ENCODE results near the gene NT5DC2.

NT5DC2 gene

DNA sequence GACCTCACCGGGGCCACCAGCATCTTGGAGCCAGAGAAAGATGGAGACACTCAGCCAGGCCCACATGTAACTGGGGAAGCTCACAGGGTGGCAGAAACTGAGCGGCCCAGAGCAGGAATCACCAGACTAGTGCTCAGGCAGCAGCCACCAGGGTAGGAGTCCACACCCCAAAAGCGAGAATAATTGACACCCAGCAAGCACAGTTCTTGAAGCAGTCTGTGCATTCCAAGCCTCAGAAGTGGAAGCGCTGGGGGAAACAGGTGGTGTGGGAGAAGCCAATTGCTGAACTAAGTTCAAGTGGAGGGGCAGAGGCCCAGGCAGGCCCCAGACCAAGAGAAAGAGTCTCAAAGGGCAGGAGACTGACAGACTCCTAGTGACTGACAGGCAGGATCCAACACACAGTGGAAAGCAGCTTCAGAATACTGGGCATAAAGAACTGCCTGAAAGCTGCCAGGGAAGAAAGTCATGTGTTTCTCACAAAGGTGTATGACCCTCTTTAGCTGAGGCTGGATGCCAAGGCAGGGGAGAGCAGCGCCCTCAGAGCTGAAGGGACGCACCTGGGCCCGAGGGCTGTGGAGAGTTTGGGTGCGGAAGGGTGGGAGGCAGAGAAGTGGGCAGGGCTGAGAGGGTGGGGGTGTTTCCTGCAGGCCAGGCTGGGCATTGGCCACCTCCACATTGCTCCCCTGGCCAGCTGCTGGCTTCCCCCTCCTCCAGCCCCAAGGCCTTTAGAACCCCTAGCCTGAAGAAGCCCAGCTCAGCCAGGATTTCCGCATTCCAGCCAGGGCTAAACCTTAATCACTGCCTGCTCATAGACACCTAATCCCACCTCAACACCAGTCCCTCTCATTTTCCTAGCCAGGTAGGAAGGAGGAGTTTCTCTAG is 7.7 kb downstream of the NT5DC2 start:
- FAIRE-seq (no peak), DNase-seq (ENCODE audit: insufficient read length, low spot score) (no peak)

DNA sequence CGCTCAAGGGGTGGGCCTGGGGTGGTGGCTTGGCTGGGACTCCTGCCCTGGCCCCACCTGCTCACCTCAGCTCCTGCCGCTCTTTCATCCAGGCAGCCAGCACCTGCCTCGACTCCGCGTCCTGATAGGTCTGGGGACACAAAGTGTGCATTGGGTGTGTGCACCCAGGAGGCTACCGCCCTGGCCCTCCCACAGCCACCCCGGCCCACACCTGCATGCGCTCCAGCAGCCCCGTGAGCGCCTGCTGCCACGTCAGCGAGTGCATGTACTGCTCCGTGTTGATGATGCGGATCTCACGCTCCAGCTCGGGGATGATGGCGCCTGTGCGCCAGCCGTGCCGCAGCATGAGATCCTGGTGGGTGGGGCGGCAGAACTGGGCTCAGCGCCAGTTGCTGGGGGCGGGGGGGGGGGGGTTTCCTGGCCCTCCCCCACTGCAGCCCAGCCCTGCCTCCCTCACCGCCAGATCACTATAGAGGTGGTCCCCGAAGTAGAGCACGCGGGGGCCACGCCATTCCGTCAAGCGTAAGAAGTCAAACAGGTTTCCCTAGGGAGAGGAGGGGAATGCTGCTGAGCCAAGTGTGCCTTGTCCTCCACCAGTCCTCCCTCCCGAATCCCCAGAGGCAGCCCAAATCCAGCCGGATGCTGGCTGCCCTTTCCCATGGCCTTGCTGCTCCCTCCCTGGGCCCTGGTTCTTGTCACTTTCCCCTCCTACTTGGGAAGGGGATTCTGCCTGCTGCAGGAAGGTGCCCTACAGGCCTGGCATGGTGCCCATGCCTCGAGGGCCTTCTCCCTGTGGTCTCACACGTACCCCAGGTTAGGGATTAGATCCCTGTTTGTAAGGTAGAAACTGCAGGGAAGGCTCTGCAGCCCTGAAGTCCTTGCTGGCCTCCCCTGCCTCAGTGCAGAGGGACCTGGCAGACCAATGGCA is 8.6 kb downstream of the NT5DC2 start:
- FAIRE-seq, result no peak

DNA sequence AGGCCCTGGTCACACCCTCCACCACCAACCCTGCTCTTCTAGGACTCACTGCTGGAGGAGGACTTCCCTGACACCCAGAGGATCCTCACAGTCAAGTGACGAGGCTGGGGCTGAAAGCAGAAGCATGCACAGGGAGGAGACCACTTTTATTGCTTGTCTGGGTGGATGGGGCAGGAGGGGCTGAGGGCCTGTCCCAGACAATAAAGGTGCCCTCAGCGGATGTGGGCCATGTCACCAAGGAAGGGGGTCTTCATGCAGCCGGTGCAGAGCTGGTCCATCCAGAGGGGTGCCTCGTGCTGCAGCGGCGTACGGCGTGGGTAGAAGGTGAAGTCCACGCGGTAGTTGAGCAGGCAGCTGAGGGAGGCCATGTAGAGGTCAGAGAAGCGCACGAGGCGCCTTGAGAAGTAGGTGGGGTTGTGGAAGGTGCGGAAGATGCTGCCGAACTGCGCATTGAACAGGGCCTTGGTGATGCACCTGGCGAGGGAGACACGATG is 9.4 kb downstream of the NT5DC2 start:
- FAIRE-seq, result no peak
- DNase-seq (ENCODE audit: insufficient read length, low spot score), result no peak

More for the DNA sequence above, 8.6 kb downstream of the NT5DC2 start:
- DNase-seq (ENCODE audit: insufficient read length, low spot score), result no peak

DNA sequence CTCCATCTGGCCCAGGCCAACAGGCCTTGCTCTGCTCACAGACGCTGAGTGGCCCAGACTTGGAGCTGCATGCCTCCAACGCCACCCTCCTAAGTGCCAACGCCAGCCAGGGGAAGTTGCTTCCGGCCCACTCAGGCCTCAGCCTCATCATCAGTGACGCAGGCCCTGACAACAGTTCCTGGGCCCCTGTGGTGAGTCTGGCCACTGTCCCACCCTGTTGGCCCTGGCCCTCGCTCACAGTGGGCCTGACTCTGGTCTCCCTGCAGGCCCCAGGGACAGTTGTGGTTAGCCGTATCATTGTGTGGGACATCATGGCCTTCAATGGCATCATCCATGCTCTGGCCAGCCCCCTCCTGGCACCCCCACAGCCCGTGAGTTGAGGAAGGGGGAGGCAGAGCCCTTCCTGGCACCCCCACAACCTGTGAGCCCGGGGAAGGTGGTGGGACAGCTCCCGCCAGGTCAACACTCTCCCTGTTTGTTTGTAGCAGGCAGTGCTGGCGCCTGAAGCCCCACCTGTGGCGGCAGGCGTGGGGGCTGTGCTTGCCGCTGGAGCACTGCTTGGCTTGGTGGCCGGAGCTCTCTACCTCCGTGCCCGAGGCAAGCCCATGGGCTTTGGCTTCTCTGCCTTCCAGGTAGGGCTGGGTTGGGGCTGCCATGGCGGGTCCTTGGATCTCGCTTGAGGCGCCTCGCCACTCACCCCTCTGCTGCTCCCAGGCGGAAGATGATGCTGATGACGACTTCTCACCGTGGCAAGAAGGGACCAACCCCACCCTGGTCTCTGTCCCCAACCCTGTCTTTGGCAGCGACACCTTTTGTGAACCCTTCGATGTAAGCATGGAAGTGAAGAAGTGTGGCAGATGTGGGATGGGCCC is 10.0 kb downstream of the NT5DC2 start:
- FAIRE-seq, result no peak
- DNase-seq (ENCODE audit: insufficient read length, low spot score), result no peak

DNA sequence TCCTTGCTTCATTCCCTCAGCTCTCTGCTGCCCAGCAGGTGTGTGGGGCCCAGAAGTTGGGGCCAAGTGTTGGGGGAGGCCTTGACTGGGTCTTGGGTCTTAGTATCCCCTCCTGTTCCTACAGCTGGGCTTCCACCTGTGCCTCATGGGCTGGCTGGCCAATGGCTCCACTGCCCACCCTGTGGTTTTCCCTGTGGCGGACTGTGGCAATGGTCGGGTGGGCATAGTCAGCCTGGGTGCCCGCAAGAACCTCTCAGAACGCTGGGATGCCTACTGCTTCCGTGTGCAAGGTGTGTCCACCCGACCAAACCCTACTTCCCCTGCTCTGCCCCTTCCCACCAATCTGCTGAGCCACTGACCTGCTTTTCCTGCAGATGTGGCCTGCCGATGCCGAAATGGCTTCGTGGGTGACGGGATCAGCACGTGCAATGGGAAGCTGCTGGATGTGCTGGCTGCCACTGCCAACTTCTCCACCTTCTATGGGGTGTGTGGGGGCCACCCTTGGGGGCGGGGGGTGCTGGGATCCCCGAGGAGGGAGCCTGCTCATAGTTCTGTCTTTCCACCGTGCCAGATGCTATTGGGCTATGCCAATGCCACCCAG is 10.9 kb downstream of the NT5DC2 start:
- DNase-seq (ENCODE audit: insufficient read length, low spot score) (no peak), FAIRE-seq (no peak)

DNA sequence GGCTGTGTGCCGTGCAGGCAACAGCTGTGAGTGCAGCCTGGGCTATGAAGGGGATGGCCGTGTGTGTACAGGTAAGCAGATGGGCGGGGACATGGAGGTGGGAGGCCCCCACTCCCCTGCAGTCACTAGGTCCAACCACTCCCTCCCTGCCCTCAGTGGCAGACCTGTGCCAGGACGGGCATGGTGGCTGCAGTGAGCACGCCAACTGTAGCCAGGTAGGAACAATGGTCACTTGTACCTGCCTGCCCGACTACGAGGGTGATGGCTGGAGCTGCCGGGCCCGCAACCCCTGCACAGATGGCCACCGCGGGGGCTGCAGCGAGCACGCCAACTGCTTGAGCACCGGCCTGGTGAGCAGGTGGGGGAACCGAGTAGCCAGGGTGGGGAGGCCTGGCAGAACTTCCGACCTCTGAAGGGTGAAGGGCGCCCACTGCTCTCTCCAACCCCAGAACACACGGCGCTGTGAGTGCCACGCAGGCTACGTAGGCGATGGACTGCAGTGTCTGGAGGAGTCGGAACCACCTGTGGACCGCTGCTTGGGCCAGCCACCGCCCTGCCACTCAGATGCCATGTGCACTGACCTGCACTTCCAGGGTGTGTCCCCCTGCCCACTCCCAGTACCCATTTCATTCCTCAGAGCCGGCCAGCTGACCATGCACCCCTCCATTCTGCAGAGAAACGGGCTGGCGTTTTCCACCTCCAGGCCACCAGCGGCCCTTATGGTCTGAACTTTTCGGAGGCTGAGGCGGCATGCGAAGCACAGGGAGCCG is 11.6 kb downstream of the NT5DC2 start:
- DNase-seq (ENCODE audit: insufficient read length, low spot score), result no peak
- no peak for FAIRE-seq

DNA sequence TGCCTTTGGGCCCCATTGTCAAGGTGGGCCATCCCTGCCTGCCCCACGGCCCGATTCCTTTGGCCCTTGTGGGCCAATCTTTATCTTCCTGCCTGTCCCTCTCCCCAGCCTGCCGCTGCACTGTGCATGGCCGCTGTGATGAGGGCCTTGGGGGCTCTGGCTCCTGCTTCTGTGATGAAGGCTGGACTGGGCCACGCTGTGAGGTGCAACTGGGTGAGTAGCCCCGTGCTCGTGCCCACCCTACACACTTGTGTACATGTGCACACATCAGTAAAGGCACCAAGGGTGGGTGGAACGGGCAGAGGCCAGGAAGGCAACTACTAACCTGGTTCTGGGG is 12.2 kb downstream of the NT5DC2 start:
- FAIRE-seq, result peak; percentile 48
- no peak for DNase-seq (ENCODE audit: insufficient read length, low spot score)

DNA sequence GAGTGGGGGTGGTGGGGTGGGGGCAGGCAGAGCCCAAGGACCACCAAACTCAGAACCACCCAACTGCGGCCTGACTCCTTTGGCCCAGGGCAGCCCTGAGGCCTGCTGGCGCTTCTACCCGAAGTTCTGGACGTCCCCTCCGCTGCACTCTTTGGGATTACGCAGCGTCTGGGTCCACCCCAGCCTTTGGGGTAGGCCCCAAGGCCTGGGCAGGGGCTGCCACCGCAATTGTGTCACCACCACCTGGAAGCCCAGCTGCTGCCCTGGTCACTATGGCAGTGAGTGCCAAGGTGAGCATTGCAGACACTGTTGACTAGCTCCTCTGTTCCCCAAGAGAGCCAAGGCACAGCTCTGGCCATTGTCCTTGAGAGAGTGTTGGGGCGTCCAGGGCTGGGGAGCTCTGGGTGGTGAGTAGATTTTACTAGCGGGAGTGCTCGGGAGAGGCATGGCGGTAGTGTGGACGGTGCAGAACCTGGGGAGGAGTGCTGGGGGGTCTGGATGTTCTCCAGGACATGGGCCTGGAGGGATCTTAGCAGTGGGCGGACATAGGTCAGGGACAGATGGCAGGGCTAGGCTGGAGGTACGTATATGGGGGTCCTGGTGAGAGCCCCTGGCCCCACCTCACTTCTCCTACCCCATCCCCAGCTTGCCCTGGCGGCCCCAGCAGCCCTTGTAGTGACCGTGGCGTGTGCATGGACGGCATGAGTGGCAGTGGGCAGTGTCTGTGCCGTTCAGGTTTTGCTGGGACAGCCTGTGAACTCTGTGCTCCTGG is 12.8 kb downstream of the NT5DC2 start:
- no peak for FAIRE-seq
- DNase-seq (ENCODE audit: insufficient read length, low spot score), result no peak

DNA sequence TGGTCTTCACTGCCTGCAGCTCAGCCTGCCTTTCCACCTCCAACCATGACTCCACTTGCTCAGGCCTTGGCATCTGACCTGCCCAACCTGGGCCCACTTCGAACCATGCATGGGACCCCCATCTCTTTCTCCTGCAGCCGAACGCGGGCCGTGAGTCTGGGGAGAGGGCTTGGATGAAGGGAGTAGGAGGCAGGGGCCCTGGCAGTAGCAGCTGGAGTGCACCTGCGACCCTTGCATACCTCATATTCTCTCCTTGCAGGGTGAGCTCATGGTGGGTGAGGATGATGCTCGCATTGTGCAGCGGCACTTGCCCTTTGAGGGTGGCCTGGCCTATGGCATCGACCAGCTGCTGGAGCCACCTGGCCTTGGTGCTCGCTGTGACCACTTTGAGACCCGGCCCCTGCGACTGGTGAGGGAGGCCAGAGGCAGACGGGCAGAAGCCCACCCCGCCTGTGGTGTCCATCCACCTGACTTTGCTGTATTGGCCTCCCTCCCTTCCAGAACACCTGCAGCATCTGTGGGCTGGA is 13.5 kb downstream of the NT5DC2 start:
- DNase-seq (ENCODE audit: insufficient read length, low spot score), result no peak
- no peak for FAIRE-seq

DNA sequence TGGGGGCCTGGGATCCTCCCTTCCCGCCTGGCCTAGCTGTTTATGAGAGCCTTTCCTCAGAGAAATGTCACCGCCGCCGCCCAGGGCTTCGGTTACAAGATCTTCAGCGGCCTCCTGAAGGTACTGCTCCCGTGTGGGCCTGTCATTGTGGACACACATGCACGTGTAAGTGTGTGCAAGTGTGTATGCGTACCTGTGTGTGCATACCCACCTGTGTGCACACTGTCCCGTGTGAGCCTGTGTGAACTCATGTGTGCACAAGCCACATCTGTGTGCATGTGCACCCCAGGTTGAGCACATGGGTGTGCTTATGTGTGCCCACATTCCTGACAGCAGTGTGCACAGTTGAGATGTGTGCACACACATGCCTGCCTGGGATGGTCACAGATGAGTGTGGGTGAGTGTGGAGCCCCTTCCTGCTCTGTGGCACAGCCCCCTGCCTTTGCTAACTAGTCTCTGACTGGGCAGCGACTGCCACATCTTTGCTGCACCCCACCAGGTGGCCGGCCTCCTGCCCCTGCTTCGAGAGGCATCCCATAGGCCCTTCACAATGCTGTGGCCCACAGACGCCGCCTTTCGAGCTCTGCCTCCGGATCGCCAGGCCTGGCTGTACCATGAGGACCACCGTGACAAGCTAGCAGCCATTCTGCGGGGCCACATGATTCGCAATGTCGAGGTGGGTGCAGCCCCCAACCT is 14.1 kb downstream of the NT5DC2 start:
- FAIRE-seq (peak; percentile 58), DNase-seq (ENCODE audit: insufficient read length, low spot score) (no peak)

DNA sequence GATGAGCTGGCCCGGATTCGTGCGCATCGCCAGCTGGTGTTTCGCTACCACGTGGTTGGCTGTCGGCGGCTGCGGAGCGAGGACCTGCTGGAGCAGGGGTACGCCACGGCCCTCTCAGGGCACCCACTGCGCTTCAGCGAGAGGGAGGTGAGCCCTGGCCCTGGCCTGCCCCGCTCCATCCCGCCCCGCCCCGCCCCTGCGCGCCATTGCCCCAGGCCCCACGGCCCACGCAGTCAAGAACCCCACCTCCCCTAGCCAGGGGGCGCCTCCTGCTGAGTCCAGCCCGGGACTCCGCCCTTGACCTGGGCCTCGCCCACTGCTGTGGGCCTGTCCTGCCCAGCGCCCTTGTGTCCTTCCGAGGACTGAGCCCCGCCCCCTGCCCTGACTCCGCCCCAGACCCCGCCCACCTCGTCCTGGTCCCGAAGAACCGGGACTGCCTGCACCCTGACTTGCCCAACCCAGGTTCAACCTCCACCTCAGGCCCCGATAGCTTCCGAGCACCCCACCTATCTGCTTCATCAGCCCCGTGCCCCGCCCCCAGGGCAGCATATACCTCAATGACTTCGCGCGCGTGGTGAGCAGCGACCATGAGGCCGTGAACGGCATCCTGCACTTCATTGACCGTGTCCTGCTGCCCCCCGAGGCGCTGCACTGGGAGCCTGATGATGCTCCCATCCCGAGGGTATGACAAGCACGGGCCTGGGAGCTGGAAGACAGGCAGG is 14.8 kb downstream of the NT5DC2 start:
- FAIRE-seq, result no peak
- no peak for DNase-seq (ENCODE audit: insufficient read length, low spot score)

DNA sequence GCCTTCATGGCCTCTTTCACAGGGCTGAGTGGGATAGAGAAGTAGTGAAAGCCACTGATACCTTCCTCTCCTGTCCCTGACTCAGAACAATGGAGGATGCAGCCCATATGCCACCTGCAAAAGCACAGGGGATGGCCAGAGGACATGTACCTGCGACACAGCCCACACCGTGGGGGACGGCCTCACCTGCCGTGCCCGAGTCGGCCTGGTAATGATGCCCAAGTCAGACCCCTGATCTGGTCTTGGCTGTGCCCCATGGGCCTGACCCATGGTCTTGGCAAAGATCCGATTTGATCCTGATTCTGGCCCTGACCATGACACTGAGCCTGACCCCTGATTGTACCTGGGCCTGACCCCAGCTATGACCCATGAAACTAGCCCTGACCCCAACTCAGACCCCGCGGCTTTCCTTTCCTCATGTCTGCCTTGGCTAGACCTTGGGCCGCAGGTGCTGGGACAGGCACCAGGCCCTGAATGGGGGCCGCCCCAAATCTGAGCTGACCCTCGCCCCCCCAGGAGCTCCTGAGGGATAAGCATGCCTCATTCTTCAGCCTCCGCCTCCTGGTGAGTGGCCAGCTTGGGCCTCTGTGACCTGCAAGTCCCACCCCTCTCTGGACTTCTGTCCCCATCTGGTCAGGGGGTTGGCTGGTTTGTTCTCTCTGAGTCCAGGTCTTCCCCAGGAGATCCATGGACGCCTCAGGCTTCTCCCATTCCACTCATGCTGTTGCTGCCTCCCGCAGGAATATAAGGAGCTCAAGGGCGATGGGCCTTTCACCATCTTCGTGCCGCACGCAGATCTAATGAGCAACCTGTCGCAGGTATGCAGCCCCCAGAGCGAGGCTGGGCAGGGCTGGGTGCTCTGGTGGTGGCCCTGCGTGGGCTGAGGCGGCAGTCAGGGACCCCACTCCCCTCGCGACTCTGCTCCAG is 15.6 kb downstream of the NT5DC2 start:
- no peak for FAIRE-seq

DNA sequence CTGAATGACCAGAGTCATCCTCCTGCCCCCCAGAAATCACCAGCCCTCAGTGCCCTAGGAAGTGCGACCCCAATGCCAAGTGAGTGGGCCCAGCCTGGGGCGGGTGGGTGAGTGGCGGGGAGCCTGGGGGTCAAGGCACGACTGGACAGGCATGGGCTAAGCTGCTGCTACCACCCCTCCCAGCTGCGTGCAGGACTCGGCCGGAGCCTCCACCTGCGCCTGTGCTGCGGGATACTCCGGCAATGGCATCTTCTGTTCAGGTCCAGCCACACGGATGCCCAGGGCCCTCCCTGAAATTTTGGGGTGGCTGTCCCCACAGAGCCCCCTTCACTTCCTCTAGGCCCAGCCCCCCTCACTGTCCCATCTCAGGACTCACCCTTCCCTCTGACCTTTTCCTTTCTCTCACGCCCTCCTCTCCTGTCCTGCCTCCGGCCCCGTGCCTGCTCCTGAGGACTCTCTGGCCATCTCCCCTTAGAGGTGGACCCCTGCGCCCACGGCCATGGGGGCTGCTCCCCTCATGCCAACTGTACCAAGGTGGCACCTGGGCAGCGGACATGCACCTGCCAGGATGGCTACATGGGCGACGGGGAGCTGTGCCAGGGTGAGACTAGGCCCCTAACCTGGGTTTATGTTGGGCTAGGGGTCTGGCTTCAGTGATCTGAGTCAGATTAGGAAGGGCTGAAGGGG is 17.0 kb downstream of the NT5DC2 start:
- no peak for FAIRE-seq
- no peak for DNase-seq (ENCODE audit: insufficient read length, low spot score)

More for the DNA sequence above, 15.6 kb downstream of the NT5DC2 start:
- no peak for DNase-seq (ENCODE audit: insufficient read length, low spot score)

DNA sequence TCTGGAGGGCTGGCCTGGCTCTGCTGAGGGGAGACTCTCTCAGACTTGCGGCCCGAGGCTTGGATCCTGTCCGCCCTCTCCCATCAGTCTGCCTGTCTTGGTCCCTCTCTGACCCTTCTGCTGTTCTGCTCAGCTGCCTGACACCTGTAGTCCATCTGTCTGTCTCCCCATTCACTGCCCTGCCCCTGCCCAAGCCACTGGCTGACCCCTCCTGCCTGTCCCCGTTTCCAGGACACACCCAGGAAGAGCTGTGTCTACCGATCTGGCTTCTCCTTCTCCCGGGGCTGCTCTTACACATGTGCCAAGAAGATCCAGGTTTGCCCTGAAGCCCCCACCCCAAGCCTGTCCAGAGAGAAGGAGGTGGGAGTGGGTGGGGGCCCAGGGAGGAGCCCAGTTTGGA is 18.5 kb downstream of the NT5DC2 start:
- FAIRE-seq (no peak), DNase-seq (ENCODE audit: insufficient read length, low spot score) (no peak)

DNA sequence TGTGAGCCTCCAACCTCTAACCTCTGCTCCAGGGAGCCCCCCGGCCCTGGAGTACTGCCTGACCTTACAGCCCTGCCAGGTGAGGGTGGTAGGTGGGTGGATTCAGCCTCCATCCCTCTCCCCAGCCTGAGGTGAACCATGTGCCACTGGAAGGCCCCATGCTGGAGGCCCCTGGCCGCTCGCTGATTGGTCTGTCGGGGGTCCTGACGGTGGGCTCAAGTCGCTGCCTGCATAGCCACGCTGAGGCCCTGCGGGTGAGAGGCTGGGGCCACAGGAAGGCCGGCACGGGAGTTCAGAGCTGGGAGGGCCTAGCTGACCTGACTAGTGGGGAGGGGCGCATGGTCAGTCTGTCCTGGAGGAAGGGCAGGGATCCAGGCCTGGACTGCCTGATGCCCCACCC is 19.1 kb downstream of the NT5DC2 start:
- DNase-seq (ENCODE audit: insufficient read length, low spot score) (no peak), FAIRE-seq (no peak)

DNA sequence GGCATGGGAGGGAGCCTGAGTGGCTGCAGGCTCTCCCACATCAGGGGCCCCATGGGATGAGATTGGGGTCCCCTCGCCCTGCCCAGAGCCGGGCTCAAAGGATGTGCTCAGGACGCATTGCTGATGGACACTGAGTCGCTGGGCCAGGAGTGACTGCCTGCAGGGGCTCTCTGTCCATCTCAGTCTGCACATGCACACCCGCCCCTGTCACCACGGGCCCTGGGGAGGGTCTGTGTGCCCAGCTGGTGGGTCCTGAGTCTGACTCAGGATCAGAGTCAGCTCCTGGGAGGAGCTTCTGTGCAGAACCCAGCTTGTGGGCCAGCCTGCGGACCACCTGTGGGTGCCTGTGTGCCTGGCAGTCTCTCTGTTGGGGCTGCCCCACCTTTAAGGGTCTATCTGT is 20.4 kb downstream of the NT5DC2 start:
- FAIRE-seq (no peak), DNase-seq (ENCODE audit: insufficient read length, low spot score) (no peak)
